Astrocyte of the hippocampus (primary cell): ENCODE data around the gene ITPR1.
"Not testable (repeated sequence)": the region's sequence is repeated elsewhere in the genome, so short reads cannot be mapped to it uniquely, and the experiment has no call there.

Experiments used
- DNase-seq: peaks from one replicate; pipeline ENCODE4 v3.0.0; 2011; ENCODE audit warnings: low read depth, low spot score

The ITPR1 gene

DNA sequence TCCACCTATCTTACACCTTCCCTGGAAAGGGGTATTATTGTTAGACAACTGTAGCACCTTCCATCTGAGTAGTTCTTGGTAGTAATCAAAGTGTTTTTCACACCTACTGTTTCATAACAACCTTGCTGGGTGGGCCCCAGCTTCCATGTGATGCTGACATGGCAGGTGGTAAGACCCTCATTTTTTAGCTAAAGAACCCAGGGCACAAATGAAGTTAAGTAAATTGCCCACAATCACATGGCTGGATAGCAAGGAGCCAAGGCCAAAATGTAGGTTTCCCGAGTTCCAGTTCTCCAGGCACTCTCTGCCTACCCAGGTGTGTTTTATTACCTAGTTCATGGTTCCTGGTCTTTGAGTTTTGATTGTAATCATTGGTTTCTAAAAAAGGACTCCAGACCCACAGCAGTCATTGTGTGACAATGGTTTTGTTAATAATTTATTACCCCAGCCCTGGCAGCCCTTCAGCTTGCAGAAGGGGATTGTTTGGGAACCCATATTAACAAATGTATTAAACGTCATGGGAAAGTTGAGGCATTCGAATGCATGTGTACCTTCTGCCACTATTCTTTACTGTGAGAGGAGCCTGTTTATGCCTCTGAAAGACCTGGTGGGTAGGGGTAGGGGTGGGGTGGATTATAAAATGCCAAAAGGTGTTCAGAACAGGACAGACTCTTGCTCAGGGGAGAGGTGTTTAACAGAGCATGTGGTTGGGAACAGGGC, 263.9 kb downstream of the ITPR1 start:
- no peak for DNase-seq

DNA sequence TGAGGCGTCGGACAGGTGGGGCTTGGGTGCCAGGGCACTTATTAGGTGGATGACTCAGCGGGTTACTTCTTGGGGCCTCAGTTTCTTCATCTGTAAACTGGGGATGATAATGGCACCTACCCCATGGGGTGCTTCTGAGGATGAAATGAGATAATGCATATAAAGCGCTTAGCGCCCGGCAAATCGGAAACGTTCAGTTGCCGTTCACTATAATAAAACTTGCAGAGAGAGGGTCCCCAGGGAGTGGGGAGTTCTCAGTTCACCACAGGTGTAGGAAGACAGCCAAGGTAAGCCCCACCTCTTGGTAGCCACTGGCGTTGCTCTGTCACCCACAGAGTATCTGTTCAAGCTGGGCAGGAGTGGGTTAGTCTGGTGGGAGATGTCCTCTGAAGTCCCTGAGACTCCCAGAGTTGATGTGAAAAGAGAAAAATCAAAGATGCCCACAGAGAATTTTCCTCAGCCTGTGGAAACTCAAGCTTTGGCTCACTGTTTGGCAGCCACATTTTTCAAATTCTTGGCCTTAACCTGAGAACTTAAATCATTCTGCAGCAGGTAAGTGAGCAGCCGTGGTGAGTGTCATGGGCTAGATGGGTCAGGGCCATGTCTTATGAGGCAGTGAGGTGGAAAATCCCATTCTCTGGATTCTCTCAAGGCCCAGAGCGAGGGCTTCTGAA, 264.6 kb downstream of the ITPR1 start:
- no peak for DNase-seq

- no peak for DNase-seq
Measured at GRCh38 chr3:4758249-4758860, 265.2 kb downstream of the ITPR1 start.

DNA sequence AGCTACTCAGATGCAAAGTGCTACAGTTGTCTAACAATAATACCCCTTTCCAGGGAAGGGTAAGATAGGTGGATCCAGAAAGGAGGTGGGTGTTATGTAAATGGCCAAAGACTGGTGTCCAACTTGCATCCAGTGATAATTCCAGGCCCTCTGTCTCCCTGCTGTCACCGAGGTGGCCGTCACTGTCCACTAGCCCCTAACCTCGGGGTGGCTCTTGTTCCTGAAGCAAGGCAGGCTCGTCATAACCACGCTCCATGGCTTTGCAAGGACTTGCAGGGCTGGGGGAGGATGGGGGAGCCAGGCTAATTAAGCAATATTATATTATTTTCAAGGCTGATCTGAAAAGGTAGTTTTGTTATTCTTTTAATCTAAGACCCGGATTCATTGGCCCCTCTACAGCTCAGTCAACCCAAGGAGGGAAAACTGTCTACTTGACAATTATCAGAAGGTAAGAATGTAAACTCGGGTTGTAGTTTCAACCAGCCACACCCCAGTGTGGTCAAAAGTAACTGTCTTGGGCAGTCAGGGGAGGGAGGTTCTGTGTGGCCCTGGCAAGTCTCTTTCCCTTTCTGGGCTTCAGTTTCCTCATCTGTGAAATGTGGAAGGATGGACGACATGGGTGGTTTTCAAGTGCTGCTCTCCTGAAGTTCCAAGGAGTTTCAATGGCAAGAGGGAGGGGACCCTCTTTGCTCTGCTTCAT, 266.0 kb downstream of the ITPR1 start:
- no peak for DNase-seq

GRCh38 chr3:4759689-4760312, 266.7 kb downstream of the ITPR1 start:
- no peak for DNase-seq

GRCh38 chr3:4761759-4762158, 268.6 kb downstream of the ITPR1 start:
- DNase-seq, result no peak

DNA sequence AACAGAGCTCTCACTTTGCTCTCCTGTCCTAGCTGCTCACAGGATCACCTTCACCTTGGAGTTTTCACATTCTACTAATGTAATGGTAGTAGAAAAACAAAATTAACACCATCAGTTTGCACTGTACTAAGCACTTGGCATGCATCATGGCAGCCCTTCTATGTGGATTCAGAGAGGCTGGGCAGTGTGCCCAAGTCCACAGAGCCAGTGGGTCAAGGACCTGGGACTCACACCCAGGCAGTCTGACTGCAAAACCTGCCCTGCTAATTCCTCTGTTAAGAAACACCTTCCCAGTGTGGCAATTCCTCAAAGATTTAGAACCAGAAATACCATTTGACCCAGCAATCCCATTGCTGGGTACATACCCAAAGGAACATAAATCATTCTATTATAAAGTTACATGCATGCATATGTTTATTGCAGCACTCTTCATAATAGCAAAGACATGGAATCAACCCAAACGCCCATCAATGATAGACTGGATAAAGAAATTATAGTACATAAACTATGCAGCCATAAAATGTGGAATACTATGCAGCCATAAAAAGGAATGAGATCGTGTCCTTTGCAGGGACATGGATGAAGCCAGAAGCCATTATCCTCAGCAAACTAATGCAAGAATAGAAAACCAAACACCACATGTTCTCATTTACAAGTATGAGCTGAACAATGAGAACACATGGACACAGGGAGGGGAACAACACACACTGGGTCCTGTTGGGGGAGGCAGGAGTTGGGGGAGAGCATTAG, 269.5 kb downstream of the ITPR1 start:
- not testable (repeated sequence) for DNase-seq

DNA sequence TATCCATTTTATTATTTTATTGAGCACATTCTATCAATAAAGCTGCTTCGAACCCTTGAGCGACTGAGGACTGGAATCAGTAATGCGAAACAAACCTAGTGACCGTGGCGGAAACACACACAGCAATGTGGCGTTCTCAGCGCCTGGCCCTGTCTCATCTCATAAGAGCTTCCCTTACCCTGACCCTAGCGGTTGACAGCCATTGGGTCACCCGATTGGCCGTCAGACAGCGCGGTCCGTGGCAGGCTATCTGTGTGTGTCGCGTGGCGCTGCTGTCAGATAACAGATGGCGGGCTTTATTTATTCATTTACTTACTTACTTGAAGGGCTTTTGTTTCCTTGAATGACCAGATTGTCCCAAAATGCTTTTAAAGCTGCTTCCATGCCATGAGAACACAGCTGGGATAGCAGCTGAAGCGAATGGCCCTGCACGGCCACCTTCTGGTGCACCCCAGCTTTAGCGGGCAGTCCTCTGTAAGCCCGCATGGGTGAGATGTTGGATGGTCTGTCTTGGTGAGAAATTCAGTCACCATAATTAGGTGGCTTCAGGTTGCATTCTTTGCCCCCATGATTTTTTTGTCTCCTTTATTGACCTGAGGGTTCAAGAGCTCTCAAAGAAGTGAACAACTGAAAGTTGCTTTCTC, 270.6 kb downstream of the ITPR1 start:
- no peak for DNase-seq

DNA sequence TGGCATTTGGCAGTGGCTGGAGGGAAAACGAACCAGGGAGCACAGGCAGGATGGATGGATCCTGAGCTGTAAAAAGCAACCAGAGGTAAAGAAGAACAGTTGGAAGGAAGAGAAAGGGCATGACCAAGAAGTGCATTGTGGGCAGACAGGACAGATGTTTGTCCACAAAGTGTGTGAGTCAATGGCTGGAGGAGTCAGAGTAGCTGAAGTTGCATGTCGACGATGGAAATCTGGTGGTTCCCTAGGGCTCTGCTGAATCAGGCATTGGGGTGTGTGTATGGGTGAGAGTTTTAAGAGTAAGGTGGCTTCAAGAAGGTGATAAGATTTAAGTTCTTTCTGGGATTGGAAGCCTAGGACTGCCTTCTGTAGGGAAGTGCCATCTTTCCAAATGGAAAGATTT, 272.1 kb downstream of the ITPR1 start:
- no peak for DNase-seq

DNA sequence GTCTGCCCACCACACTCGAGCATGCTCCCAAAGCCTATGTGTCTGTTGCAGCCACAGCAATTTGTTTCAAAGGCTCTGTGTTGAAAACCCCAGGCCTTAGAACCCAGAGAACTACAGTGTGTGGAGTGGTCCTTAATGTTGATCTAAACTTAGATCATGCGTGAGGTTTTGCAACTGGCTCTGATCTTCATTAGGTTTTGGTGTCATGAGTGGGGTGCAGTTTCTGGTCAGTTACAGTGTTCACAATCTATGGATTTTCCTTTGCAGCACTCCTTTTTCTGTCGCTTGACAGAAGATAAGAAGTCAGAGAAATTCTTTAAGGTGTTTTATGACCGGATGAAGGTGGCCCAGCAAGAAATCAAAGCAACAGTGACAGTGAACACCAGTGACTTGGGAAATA, 273.1 kb downstream of the ITPR1 start:
- no peak for DNase-seq

DNA sequence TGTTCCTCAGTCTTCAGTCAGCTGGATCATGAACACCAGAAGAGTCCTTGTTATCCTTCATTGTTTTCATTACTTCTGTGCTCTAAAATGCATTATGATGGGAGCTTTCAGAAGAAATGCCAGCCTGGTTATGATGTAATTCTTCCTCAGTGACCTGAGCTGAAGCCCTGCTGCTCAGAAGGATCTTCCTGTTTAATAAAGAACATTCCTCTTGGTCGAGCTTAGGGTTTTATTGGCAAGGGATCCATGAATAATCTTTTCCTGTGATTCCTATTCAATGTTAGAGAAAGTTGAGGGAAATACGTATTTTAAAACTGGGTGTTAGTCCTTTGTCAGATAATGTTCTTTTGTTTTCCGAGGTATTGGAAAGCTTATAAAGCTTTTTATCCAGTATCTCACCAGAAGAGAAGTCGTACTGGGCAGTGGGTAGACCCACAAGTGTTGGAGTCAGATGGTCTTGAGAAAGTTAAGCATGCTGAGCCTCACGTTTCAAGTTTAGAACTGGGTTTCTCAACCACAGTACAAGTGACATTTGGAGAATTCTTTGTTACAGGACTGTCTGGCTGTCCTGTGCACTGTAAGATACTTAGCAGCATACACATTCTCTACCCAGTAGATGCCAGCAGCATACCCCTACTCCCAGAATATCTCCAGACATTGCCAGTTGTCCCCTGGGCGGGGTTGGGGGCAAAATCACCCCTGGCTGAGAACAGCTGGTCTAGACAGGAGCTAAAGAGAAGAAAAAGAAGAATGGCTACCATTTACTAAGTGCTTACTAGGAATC, 273.8 kb downstream of the ITPR1 start:
- DNase-seq, result no peak

GRCh38 chr3:4768021-4768420, 274.9 kb downstream of the ITPR1 start:
- DNase-seq, result no peak

DNA sequence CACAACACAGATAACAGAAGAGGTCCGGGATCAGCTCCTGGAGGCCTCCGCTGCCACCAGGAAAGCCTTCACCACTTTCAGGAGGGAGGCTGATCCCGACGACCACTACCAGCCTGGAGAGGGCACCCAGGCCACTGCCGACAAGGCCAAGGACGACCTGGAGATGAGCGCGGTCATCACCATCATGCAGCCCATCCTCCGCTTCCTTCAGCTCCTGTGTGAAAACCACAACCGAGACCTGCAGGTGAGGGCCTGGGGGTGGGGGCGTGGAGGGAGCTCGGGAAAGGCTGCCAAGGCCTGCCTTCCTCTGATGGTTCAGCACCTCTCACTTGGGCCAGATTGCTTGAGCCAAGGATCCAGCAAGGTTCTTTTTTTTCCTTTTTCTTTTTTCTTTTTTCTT, 275.4 kb downstream of the ITPR1 start:
- DNase-seq, result no peak

DNA sequence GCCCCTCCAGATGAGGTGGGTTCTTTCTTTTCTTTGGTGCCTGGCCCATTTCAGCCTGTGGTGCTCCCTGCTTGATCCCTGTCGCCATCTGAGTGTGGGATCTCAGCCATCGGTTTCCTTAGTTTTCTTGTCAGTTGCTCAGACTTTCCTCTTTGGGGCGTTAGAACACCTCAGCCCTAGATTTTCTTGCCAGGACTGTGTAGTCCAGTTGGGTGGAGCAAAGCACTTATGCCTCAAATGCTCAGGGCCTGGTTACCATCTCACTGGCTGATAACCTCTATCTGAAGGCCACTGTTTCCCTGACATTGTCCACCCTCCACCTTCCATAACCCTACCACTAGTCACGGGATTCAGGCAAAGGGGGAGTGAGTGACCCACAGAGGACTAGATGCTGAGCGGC, 277.4 kb downstream of the ITPR1 start:
- no peak for DNase-seq

DNA sequence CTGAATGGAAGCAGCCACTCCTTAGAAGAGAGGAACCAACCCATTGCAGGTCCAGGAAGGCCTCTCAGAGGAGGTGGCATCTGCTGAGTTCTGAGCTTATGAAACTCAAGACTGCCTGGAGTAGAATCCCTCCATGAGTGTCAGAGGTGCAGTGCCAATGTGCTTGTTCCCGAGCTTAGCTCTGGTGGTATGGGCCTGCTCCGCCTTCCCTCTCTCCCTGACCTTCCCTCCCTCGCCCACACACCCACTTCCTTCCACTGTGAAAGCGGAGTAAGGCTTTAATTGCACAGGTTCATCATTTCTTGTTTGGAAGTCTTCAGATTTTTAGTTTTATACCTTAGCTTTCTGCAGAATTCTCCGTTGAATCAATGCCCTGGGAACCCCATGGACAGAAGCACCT, 278.1 kb downstream of the ITPR1 start:
- no peak for DNase-seq

GRCh38 chr3:4772171-4772804, 279.1 kb downstream of the ITPR1 start:
- DNase-seq, result peak; percentile 53

DNA sequence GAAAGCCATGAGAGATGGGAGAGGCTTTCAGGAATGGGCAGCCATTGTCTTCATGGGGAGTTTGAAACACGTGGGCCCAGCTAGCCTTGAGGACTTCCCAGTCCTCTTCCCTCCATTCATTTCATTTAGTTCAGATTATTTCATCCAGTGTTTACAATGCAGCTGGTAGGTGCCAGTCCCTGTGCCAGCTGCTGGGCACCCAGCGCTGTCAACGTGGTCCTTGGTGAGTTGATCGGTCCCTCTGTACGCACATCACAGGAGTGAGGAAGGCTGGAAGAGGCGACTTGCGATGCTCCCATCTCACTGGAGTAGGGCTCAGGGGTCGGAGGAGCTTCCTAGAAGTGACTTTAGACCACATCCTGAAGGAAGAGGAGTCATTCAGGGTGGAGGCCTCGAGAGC, 279.7 kb downstream of the ITPR1 start:
- no peak for DNase-seq

- DNase-seq, result no peak
Measured at GRCh38 chr3:4773583-4773982, 280.4 kb downstream of the ITPR1 start.

GRCh38 chr3:4774531-4774930, 281.4 kb downstream of the ITPR1 start:
- no peak for DNase-seq
